K562 (cell line): ENCODE measurements around the gene RRAS. TPM values are rescaled to one million over a fixed set of nuclear protein-coding genes. Genes with fewer than 3 reads are reported as not detected.
A peak's percentile ranks its signal among the peaks of the same experiment; 100 is the strongest.

ENCODE experiments used
- ARID4B ChIP-seq: sonication (generic); formaldehyde crosslinking; IDR thresholded peaks from 2 replicates; pipeline ENCODE4 v1.8.0; 2022; ENCODE audit warnings: mild to moderate bottlenecking, missing genetic modification reagents
- CREB1 ChIP-seq, 2 experiments: sonication (generic) in 1 of 2; formaldehyde crosslinking in 1 of 2; IDR thresholded peaks; 2 replicates each; pipeline versions ENCODE4 v1.6.1 to v1.8.0; 2012 to 2022; ENCODE audit warnings: inconsistent platforms in 1 of 2, mild to moderate bottlenecking in 1 of 2, missing genetic modification reagents in 1 of 2, moderate library complexity in 1 of 2
- DMBX1 ChIP-seq: fragments of 250-450 bp; sonication (Bioruptor Pico); IDR thresholded peaks from 2 replicates; pipeline ENCODE4 v1.8.0; 2022; ENCODE audit warnings: inconsistent platforms, mild to moderate bottlenecking, moderate library complexity, borderline replicate concordance
- HNRNPK ChIP-seq: fragments of 200-400 bp; formaldehyde crosslinking; IDR thresholded peaks from one replicate; pipeline ENCODE4 v1.6.1; 2018; ENCODE audit warnings: mild to moderate bottlenecking, low read depth, low read length; ENCODE audit not compliant: poor library complexity, severe bottlenecking
- MTA2 ChIP-seq: fragments of 450-650 bp; IDR thresholded peaks from 2 replicates; pipeline ENCODE4 v1.6.1; 2016; ENCODE audit warnings: low read depth
- SAFB ChIP-seq: fragments of 200-400 bp; formaldehyde crosslinking; IDR thresholded peaks from 2 replicates; pipeline ENCODE4 v1.6.1; 2017; ENCODE audit warnings: low read depth, low read length, borderline replicate concordance
- ZFPM2 ChIP-seq: fragments of 250-450 bp; sonication (Bioruptor Pico); IDR thresholded peaks from 2 replicates; pipeline ENCODE4 v1.5.1; 2022; ENCODE audit warnings: mild to moderate bottlenecking
- ZNF174 ChIP-seq: fragments of 250-450 bp; sonication (Bioruptor Pico); IDR thresholded peaks from 2 replicates; pipeline ENCODE4 v1.4.0; 2020; ENCODE audit warnings: mild to moderate bottlenecking
- ZNF395 ChIP-seq: fragments of 200-800 bp; sonication (Bioruptor generic); IDR thresholded peaks from 2 replicates; pipeline ENCODE4 v1.6.1; 2017; ENCODE audit warnings: missing genetic modification characterization, missing compliant biosample characterization
- ZNF449 ChIP-seq: fragments of 250-450 bp; sonication (Bioruptor Pico); IDR thresholded peaks from 2 replicates; pipeline ENCODE4 v1.8.0; 2022; ENCODE audit warnings: moderate library complexity, mild to moderate bottlenecking, inconsistent platforms
- ZNF586 ChIP-seq: fragments of 450-650 bp; formaldehyde crosslinking; conservative IDR thresholded peaks from 2 replicates; pipeline ENCODE4 v1.4.0; 2020; ENCODE audit warnings: mild to moderate bottlenecking, moderate library complexity
- ZNF609 ChIP-seq: sonication (generic); formaldehyde crosslinking; IDR thresholded peaks from 2 replicates; pipeline ENCODE4 v1.8.1; 2023; ENCODE audit warnings: missing genetic modification reagents, mild to moderate bottlenecking, borderline replicate concordance
- polyA plus RNA-seq, 8 experiments: library from polyadenylated mRNA; depleted of rRNA in 4 of 8; stranded (reverse) in 5 of 8; unstranded in 3 of 8; fragments of >200 nt; fragmentation: Nextera tagmentation in 2 of 8; fragmentation: Illumina TruSeq in 1 of 8; extraction: Ambion mirVana in 2 of 8; extraction: Trizol in 1 of 8; gene quantifications; 2 replicates each; pipeline versions ENCODE4 v1.2.1 to v1.2.3, GENCODE V29; 2011 to 2014; ENCODE audit warnings: inconsistent platforms in 1 of 8, missing spikeins in 1 of 8
- total RNA-seq, 7 experiments: library from RNA; depleted of rRNA in 6 of 7; stranded (reverse); fragments of >200 nt in 6 of 7; fragmentation: Illumina TruSeq in 2 of 7; extraction: Trizol in 2 of 7; gene quantifications; 2 replicates each; pipeline versions ENCODE4 v1.2.1 to v1.2.3, GENCODE V29; 2011 to 2021; ENCODE audit warnings: low replicate concordance in 1 of 7

The RRAS gene
- total and polyA plus RNA-seq, 9 of the 15 experiments (the other 6 are each of a cell fraction or from before 2014, with no cell fraction given): 0.70 to 17.3 (median 8.2) TPM

GRCh38 chr19:49592486-49593232 is 47.3 kb downstream of the RRAS start (continued):
- no peak for TF ChIP-seq ZNF395 (CRISPR knock-in tag)
- TF ChIP-seq HNRNPK: no peak
- TF ChIP-seq SAFB: no peak
- TF ChIP-seq ZNF449 (CRISPR knock-in tag): no peak
- no peak for TF ChIP-seq MTA2
- TF ChIP-seq ZNF586: no peak
- TF ChIP-seq DMBX1 (CRISPR knock-in tag): no peak
- TF ChIP-seq ARID4B (CRISPR knock-in tag): 0 out of 2 replicates have a peak, but pooled peaks have one; percentile 18
- no peak for TF ChIP-seq CREB1 (IDR thresholded peaks at IDR 0.05)
- TF ChIP-seq CREB1 (CRISPR knock-in tag; IDR thresholded peaks at IDR 0.05): 0 out of 2 replicates have a peak, but pooled peaks have one; percentile 2
- TF ChIP-seq ZNF174 (CRISPR knock-in tag): no peak
- no peak for TF ChIP-seq ZFPM2 (CRISPR knock-in tag)
- no peak for TF ChIP-seq ZNF609
